HepG2 (cell line): ENCODE measurements around the gene KRTAP3-3. TPM values are rescaled to one million over a fixed set of nuclear protein-coding genes. Genes with fewer than 3 reads are reported as not detected.

Source experiments
- ATAC-seq: fragments of 200-7000 bp; cut with Tn5 transposase; 3 replicates; pipeline ENCODE4 v1.9.1; 2020; ENCODE audit warnings: mild to moderate bottlenecking, moderate library complexity
- BruUV-seq: library from RNA; stranded (reverse); fragments of 400-500 nt; replicated peaks from 2 replicates; lab custom pipeline; 2021; lab: Mats Ljungman, UMichigan
- CTCF ChIA-PET: fragments of 300-600 bp; formaldehyde crosslinking; extraction: SDS; loops from one replicate; lab custom pipeline; 2021; ENCODE audit warnings: low total read pairs, inconsistent platforms, low intra/inter-chr PET ratio; lab: Yijun Ruan, JAX
- POLR2A ChIA-PET: fragments of 350-600 bp; sonication (Branson Sonifier 250); formaldehyde crosslinking; loops from one replicate; lab custom pipeline; 2020; ENCODE audit warnings: antibody characterized with exemption, inconsistent platforms; lab: Yijun Ruan, JAX
- DNase-seq: peaks from one replicate; pipeline ENCODE4 v3.0.0-alpha.2; 2015; ENCODE audit warnings: low spot score
- FAIRE-seq: peaks from 3 replicates; lab custom pipeline; 2011; peaks lifted over from hg19 to GRCh38; lab: Jason Lieb, UNC
- H2AFZ ChIP-seq: one replicate; pipeline ENCODE4 v1.6.1; 2011; ENCODE audit warnings: low read length, inconsistent platforms
- H3K27ac ChIP-seq: fragments of 300-600 bp; 3 replicates; pipeline ENCODE4 v1.8.0; 2011; ENCODE audit warnings: mixed run types, mild to moderate bottlenecking, mixed read lengths, low read length, inconsistent platforms; ENCODE audit not compliant: insufficient read depth; ENCODE audit errors: extremely low read length
- H3K27me3 ChIP-seq, 2 experiments: fragments of 200-600 bp in 1 of 2; 2 replicates in 1 of 2; 3 replicates in 1 of 2; pipeline versions ENCODE4 v1.6.0 to v1.8.0; 2011; ENCODE audit warnings: low read length in 2 of 2, mild to moderate bottlenecking in 2 of 2, moderate library complexity in 2 of 2, inconsistent platforms in 1 of 2; ENCODE audit not compliant: insufficient read depth in 2 of 2, control insufficient read depth in 1 of 2
- H3K36me3 ChIP-seq, 2 experiments: fragments of 200-600 bp in 1 of 2; replicated peaks in 1 of 2; 2 replicates in 1 of 2; 3 replicates in 1 of 2; pipeline versions ENCODE4 v1.5.1 to v1.8.0; 2011; ENCODE audit warnings: low read length in 2 of 2, inconsistent platforms in 1 of 2; ENCODE audit not compliant: insufficient read depth in 2 of 2, control insufficient read depth in 1 of 2
- H3K4me1 ChIP-seq: 2 replicates; pipeline ENCODE4 v1.5.1; 2012; ENCODE audit warnings: low read length, inconsistent platforms; ENCODE audit not compliant: insufficient read depth
- H3K4me2 ChIP-seq: 2 replicates; pipeline ENCODE4 v1.6.0; 2011; ENCODE audit warnings: low read depth, low read length, inconsistent platforms
- H3K4me3 ChIP-seq, 3 experiments: fragments of 200-600 bp in 1 of 3; sonication (generic), shearing (Covaris generic) in 1 of 3; replicated peaks in 1 of 3; 2 replicates each; pipeline ENCODE4 v1.5.1; 2011 to 2016; ENCODE audit warnings: low read length in 3 of 3, inconsistent platforms in 2 of 3, low read depth in 2 of 3, mild to moderate bottlenecking in 2 of 3, control low read depth in 1 of 3, mixed read lengths in 1 of 3; ENCODE audit not compliant: insufficient read depth in 1 of 3
- H3K79me2 ChIP-seq: one replicate; pipeline ENCODE4 v1.6.1; 2011; ENCODE audit warnings: low read length, inconsistent platforms; ENCODE audit not compliant: insufficient read depth
- H3K9ac ChIP-seq: 2 replicates; pipeline ENCODE4 v1.6.0; 2011; ENCODE audit warnings: mild to moderate bottlenecking, low read depth, low read length, inconsistent platforms; ENCODE audit not compliant: insufficient read depth
- H3K9me3 ChIP-seq: 2 replicates; pipeline ENCODE4 v1.5.1; 2012; ENCODE audit warnings: mild to moderate bottlenecking, low read length
- H4K20me1 ChIP-seq: 2 replicates; pipeline ENCODE4 v1.6.0; 2011; ENCODE audit warnings: inconsistent platforms, mild to moderate bottlenecking, low read length, moderate library complexity; ENCODE audit not compliant: insufficient read depth
- CREM ChIP-seq, 2 experiments: sonication (generic) in 1 of 2; formaldehyde crosslinking in 1 of 2; IDR thresholded peaks; 2 replicates each; pipeline versions ENCODE4 v1.4.0 to v1.6.1; 2016 to 2020; ENCODE audit warnings: antibody characterized with exemption in 1 of 2, mild to moderate bottlenecking in 1 of 2, missing genetic modification reagents in 1 of 2
- EZH2 ChIP-seq: conservative IDR thresholded peaks from 2 replicates; pipeline ENCODE4 v1.6.1; 2012; ENCODE audit warnings: mild to moderate bottlenecking, low read depth, low read length, moderate library complexity
- KLF15 ChIP-seq: sonication (generic); formaldehyde crosslinking; IDR thresholded peaks from 2 replicates; pipeline ENCODE4 v1.8.1; 2023; ENCODE audit warnings: borderline replicate concordance, mild to moderate bottlenecking, inconsistent platforms, missing genetic modification reagents, mixed read lengths
- KLF6 ChIP-seq: IDR thresholded peaks from 2 replicates; pipeline ENCODE4 v1.8.0; 2016; ENCODE audit warnings: missing biosample characterization, missing genetic modification reagents
- NFIC ChIP-seq: IDR thresholded peaks from 2 replicates; pipeline ENCODE4 v1.6.1; 2012; ENCODE audit warnings: mild to moderate bottlenecking, low read length, inconsistent platforms
- PRMT3 ChIP-seq: sonication (generic); formaldehyde crosslinking; IDR thresholded peaks from 2 replicates; pipeline ENCODE4 v1.8.1; 2022; ENCODE audit warnings: low read depth, mild to moderate bottlenecking, moderate library complexity, missing genetic modification reagents, borderline replicate concordance
- SMARCC2 ChIP-seq: fragments of 450-650 bp; IDR thresholded peaks from 2 replicates; pipeline ENCODE4 v1.6.1; 2017; ENCODE audit warnings: antibody characterized with exemption, mild to moderate bottlenecking
- ZNF225 ChIP-seq: sonication (generic); formaldehyde crosslinking; IDR thresholded peaks from 2 replicates; pipeline ENCODE4 v1.4.0; 2020; ENCODE audit warnings: mild to moderate bottlenecking, missing genetic modification reagents
- ZNF484 ChIP-seq: sonication (generic); formaldehyde crosslinking; IDR thresholded peaks from 2 replicates; pipeline ENCODE4 v1.5.1; 2020; ENCODE audit warnings: mild to moderate bottlenecking, low read depth, missing genetic modification reagents, borderline replicate concordance
- ZNF577 ChIP-seq: sonication (generic); formaldehyde crosslinking; IDR thresholded peaks from 2 replicates; pipeline ENCODE4 v1.4.0; 2020; ENCODE audit warnings: mild to moderate bottlenecking, low read depth, missing genetic modification reagents, borderline replicate concordance
- ZNF775 ChIP-seq: sonication (generic); formaldehyde crosslinking; IDR thresholded peaks from 2 replicates; pipeline ENCODE4 v1.4.0; 2020; ENCODE audit warnings: missing genetic modification reagents, mild to moderate bottlenecking, moderate library complexity, borderline replicate concordance
- WGBS: methylation state at CpG from one replicate; pipeline ENCODE4 v1.1.6; 2017; ENCODE audit warnings: low lambda C conversion rate; 5-methylcytosine and 5-hydroxymethylcytosine counted together
- in situ Hi-C: cut with HindIII; loops from 2 replicates; pipeline ENCODE4 v1.10.0; 2017; ENCODE audit warnings: low pct_unique_long_range_greater_than_20kb; ENCODE audit not compliant: extremely low pct_ligation_motif_present
- intact Hi-C: fragments of 100-400 bp; cut with micrococcal nuclease; formaldehyde crosslinking; loops from one replicate; pipeline ENCODE4 v1.10.0; 2022; ENCODE audit not compliant: unreplicated experiment
- polyA plus RNA-seq, 8 experiments: library from polyadenylated mRNA; depleted of rRNA in 3 of 8; stranded (reverse) in 7 of 8; unstranded in 1 of 8; fragments of >200 nt; fragmentation: Illumina TruSeq in 4 of 8; extraction: Trizol in 4 of 8; gene quantifications; 2 replicates each; pipeline versions ENCODE4 v1.2.1 to v1.2.3, GENCODE V29; 2011 to 2016; ENCODE audit warnings: low read depth in 4 of 8, missing spikeins in 1 of 8, mixed read lengths in 1 of 8; ENCODE audit not compliant: insufficient read depth in 1 of 8
- total RNA-seq, 5 experiments: library from RNA; depleted of rRNA; stranded (reverse); fragments of >200 nt; fragmentation: Illumina TruSeq; extraction: Trizol; gene quantifications; 2 replicates each; pipeline ENCODE4 v1.2.3, GENCODE V29; 2016; ENCODE audit warnings: low read depth in 1 of 5
- TF ChIP-seq, protein P1 (sequence below): sonication (generic); formaldehyde crosslinking; IDR thresholded peaks from 2 replicates; pipeline ENCODE4 v1.4.0; 2020; ENCODE audit warnings: missing genetic modification reagents, borderline replicate concordance
- TF ChIP-seq, protein P2 (sequence below), 2 experiments: sonication (generic) in 1 of 2; formaldehyde crosslinking in 1 of 2; IDR thresholded peaks; 2 replicates each; pipeline versions ENCODE4 v1.4.0 to v1.6.1; 2018 to 2020; ENCODE audit warnings: missing genetic modification reagents in 2 of 2, borderline replicate concordance in 1 of 2, low read depth in 1 of 2, mild to moderate bottlenecking in 1 of 2, missing biosample characterization in 1 of 2
- TF ChIP-seq, protein P3 (sequence below): sonication (generic); formaldehyde crosslinking; IDR thresholded peaks from 2 replicates; pipeline ENCODE4 v1.5.0; 2020; ENCODE audit warnings: missing genetic modification reagents

KRTAP3-3 gene
- total and polyA plus RNA-seq, 2 of the 13 experiments (the other 11 are each of a cell fraction or from before 2014, with no cell fraction given), result not detected

DNA sequence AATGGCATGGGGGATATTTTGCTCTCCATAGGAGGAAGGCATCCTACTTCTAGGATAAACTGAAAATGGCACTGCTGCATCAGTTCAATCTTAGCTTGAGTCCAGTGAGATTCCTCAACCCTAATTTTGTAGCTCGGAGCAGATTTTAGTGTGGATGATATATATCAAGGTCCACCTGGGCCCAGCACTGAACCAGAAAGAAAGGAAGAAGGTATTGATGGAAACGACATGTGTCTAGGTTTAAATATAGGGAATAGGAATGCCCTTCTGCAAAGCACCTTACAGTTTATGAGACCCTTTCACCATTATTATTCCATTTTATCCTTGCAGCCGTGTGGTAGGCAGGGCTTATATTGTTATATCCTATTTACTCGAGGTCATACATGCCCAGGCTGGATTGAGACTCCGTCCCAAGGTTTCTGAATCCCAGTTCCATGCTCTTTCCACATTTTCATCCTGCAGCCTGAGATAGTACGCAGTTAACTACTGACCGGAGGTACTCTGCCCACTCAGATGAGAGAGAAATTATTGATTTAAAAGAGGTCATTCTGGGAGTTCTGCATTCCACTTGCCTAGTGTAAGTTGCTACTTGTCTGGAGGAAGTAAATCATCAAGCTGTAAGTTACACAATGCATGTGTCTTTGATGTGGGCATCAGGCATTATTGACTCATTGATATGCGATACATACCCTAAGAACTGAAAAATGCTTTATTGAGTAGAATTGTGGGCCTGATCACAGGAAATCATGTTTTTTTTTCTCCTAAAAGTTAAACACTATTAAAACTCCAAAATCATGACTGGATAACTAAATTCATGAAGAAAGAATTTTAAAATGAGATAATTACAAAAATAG is 37.3 kb downstream of the KRTAP3-3 start (continued):
- TF ChIP-seq ZNF577 (CRISPR knock-in tag), result no peak
- TF ChIP-seq KLF15, result no peak
- TF ChIP-seq ZNF225, result no peak
- peak; percentile 99 for TF ChIP-seq NFIC
- no peak for TF ChIP-seq EZH2
- peak; percentile 93 for TF ChIP-seq SMARCC2

DNA sequence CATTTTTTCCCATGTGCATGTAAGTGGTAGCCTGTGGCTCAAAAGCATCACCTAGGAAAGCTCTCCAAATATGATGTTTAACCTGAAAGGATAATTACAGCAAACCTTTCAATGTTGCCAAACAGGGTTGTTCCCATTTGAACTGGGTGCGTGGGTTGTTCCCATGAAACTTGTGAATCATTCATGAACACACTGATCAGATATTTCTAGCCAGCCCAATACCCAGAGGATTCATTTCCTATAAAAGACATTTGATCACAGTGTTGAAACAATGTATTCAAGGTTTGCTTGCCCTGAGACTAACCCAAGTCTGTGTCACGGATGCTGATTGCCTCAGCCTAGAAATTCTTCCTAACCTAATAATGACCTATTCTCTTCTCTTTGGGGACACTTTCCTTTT is 40.1 kb downstream of the KRTAP3-3 start:
- in situ Hi-C loops, result loop anchor here (10.0 kb wide), 1 partner anchor 101 kb away; the partner anchor contains the start of gene KRTAP2-2
- no peaks in the 10 kb centered on the region for H3K79me2 ChIP-seq
- H3K4me2 ChIP-seq, result no peak overlapping the region
- H3K9me3 ChIP-seq, result no peaks in the 10 kb centered on the region
- WGBS, result 93% methylated on average over 2 of the region's 2 CpGs
- POLR2A ChIA-PET, result no interaction called here
- ATAC-seq, result no peak
- H4K20me1 ChIP-seq, result no peaks in the 10 kb centered on the region
- H3K36me3 ChIP-seq, result no peaks in the 10 kb centered on the region; a peak in 1 of 5 replicates
- DNase-seq, result no peak
- TF ChIP-seq CREM (IDR thresholded peaks at IDR 0.05), result no peak
- TF ChIP-seq CREM (CRISPR knock-in tag; IDR thresholded peaks at IDR 0.05), result no peak
- TF ChIP-seq, protein P1, sequence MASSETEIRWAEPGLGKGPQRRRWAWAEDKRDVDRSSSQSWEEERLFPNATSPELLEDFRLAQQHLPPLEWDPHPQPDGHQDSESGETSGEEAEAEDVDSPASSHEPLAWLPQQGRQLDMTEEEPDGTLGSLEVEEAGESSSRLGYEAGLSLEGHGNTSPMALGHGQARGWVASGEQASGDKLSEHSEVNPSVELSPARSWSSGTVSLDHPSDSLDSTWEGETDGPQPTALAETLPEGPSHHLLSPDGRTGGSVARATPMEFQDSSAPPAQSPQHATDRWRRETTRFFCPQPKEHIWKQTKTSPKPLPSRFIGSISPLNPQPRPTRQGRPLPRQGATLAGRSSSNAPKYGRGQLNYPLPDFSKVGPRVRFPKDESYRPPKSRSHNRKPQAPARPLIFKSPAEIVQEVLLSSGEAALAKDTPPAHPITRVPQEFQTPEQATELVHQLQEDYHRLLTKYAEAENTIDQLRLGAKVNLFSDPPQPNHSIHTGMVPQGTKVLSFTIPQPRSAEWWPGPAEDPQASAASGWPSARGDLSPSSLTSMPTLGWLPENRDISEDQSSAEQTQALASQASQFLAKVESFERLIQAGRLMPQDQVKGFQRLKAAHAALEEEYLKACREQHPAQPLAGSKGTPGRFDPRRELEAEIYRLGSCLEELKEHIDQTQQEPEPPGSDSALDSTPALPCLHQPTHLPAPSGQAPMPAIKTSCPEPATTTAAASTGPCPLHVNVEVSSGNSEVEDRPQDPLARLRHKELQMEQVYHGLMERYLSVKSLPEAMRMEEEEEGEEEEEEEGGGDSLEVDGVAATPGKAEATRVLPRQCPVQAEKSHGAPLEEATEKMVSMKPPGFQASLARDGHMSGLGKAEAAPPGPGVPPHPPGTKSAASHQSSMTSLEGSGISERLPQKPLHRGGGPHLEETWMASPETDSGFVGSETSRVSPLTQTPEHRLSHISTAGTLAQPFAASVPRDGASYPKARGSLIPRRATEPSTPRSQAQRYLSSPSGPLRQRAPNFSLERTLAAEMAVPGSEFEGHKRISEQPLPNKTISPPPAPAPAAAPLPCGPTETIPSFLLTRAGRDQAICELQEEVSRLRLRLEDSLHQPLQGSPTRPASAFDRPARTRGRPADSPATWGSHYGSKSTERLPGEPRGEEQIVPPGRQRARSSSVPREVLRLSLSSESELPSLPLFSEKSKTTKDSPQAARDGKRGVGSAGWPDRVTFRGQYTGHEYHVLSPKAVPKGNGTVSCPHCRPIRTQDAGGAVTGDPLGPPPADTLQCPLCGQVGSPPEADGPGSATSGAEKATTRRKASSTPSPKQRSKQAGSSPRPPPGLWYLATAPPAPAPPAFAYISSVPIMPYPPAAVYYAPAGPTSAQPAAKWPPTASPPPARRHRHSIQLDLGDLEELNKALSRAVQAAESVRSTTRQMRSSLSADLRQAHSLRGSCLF (CRISPR knock-in tag), result no peak
- no peak for TF ChIP-seq PRMT3
- TF ChIP-seq ZNF775 (CRISPR knock-in tag), result no peak
- TF ChIP-seq, protein P2, sequence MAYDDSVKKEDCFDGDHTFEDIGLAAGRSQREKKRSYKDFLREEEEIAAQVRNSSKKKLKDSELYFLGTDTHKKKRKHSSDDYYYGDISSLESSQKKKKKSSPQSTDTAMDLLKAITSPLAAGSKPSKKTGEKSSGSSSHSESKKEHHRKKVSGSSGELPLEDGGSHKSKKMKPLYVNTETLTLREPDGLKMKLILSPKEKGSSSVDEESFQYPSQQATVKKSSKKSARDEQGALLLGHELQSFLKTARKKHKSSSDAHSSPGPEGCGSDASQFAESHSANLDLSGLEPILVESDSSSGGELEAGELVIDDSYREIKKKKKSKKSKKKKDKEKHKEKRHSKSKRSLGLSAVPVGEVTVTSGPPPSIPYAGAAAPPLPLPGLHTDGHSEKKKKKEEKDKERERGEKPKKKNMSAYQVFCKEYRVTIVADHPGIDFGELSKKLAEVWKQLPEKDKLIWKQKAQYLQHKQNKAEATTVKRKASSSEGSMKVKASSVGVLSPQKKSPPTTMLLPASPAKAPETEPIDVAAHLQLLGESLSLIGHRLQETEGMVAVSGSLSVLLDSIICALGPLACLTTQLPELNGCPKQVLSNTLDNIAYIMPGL (CRISPR knock-in tag; IDR thresholded peaks at IDR 0.05; ENCODE audit: borderline replicate concordance in 1 of 2, low read depth in 1 of 2), result no peak
- TF ChIP-seq KLF6 (CRISPR knock-in tag), result no peak
- no peak for TF ChIP-seq ZNF484 (CRISPR knock-in tag)
- TF ChIP-seq, protein P3, sequence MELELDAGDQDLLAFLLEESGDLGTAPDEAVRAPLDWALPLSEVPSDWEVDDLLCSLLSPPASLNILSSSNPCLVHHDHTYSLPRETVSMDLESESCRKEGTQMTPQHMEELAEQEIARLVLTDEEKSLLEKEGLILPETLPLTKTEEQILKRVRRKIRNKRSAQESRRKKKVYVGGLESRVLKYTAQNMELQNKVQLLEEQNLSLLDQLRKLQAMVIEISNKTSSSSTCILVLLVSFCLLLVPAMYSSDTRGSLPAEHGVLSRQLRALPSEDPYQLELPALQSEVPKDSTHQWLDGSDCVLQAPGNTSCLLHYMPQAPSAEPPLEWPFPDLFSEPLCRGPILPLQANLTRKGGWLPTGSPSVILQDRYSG (CRISPR knock-in tag), result no peak
- no TSS peak for BruUV-seq
- H2AFZ ChIP-seq, result no peak overlapping the region
- H3K4me1 ChIP-seq, result peaks cover 100% of the 10 kb centered on the region
- FAIRE-seq, result no peak
- no peak overlapping the region for H3K9ac ChIP-seq
- CTCF ChIA-PET, result no interaction called here
- intact Hi-C loops, result no loop called here
- no peaks in the 10 kb centered on the region for H3K27me3 ChIP-seq
- H3K27ac ChIP-seq, result no peak overlapping the region
- no peak overlapping the region for H3K4me3 ChIP-seq
